NCI-H345 treated with DMSO at 0.1 percent for 48 hours (cell line): Measurements from ENCODE around the gene RAB36.
A peak's percentile ranks its signal among the peaks of the same experiment; 100 is the strongest.

ENCODE experiments used
- DNase-seq: peaks from one replicate; lab custom pipeline; 2025; ENCODE audit not compliant: unreplicated experiment; lab: John Stamatoyannopoulos, UW

Gene RAB36

DNA sequence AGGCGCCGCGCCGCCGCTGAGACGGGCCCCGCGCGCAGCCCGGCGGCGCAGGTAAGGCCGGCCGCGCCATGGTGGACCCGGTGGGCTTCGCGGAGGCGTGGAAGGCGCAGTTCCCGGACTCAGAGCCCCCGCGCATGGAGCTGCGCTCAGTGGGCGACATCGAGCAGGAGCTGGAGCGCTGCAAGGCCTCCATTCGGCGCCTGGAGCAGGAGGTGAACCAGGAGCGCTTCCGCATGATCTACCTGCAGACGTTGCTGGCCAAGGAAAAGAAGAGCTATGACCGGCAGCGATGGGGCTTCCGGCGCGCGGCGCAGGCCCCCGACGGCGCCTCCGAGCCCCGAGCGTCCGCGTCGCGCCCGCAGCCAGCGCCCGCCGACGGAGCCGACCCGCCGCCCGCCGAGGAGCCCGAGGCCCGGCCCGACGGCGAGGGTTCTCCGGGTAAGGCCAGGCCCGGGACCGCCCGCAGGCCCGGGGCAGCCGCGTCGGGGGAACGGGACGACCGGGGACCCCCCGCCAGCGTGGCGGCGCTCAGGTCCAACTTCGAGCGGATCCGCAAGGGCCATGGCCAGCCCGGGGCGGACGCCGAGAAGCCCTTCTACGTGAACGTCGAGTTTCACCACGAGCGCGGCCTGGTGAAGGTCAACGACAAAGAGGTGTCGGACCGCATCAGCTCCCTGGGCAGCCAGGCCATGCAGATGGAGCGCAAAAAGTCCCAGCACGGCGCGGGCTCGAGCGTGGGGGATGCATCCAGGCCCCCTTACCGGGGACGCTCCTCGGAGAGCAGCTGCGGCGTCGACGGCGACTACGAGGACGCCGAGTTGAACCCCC is 35.8 kb downstream of the RAB36 start:
- DNase-seq, result no peak

DNA sequence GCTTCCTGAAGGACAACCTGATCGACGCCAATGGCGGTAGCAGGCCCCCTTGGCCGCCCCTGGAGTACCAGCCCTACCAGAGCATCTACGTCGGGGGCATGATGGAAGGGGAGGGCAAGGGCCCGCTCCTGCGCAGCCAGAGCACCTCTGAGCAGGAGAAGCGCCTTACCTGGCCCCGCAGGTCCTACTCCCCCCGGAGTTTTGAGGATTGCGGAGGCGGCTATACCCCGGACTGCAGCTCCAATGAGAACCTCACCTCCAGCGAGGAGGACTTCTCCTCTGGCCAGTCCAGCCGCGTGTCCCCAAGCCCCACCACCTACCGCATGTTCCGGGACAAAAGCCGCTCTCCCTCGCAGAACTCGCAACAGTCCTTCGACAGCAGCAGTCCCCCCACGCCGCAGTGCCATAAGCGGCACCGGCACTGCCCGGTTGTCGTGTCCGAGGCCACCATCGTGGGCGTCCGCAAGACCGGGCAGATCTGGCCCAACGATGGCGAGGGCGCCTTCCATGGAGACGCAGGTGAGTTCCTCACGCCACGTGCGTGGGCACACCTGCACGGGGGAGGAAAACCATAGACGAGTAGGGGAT is 36.5 kb downstream of the RAB36 start:
- no peak for DNase-seq

DNA sequence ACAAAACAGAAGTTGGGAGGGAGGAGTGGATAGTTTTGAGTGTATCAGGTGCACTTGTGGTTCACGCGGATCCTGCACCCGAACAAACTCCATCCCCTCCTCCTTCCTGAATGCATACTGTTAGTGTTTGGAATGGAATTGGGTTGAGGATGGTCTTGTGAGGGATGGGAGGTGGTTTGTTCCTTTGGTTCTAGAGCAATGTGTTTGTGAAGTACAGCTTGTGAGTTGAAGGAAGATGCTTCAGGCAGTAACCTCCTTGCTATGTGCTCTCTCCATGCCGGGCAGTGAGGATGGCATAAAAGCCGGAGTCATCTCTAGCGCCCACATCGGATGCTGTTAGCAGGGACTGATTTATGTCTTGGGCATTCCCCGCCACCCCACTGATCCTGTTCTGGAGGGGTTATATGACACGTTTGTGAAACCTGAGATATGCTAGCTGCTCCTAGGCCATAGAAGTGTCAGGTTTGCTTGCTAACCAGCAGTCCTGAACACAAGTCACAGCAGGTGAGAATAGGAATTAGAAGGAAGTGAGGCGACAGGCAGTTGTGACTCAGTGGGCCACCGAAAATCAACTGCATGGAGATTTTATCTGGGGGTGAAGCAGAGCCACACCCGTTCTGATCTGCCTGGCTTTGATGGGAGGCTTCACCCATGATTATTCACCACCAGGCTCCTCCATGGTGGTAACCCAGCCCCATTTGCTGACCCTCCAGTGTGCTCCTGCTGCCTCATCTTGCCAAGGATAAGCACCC is 37.2 kb downstream of the RAB36 start:
- DNase-seq, result peak; percentile 33

DNA sequence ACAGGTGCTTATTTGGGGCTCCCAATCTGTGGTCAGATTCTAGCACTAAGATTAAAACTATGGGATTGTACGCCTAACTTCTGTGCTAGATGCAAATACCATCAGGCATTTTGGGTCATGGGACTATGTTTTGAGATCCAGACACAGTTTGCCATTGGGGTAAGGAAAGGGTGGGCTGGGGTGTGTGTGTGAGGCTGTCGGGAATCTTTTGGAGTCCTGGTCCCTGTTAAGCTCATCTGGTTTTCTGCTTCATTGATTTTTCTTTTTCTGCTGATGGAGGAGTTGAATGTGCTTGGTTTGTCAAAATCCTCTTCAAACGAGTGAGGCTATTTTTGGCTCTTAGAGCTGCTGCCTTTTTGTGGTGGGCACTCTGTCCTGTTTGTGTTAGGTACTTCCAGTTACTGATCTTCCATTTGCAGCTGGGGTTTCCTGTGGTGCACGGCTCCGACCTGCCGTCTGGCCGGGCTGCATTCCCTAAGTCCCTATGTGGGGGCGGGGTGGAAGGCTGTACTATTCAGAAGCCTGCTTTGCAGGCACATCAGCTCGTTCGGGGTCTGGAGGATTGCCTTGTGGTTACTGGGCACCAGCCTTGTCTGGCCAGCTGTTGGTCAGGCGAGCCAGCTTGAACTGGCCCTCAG is 37.9 kb downstream of the RAB36 start:
- no peak for DNase-seq

DNA sequence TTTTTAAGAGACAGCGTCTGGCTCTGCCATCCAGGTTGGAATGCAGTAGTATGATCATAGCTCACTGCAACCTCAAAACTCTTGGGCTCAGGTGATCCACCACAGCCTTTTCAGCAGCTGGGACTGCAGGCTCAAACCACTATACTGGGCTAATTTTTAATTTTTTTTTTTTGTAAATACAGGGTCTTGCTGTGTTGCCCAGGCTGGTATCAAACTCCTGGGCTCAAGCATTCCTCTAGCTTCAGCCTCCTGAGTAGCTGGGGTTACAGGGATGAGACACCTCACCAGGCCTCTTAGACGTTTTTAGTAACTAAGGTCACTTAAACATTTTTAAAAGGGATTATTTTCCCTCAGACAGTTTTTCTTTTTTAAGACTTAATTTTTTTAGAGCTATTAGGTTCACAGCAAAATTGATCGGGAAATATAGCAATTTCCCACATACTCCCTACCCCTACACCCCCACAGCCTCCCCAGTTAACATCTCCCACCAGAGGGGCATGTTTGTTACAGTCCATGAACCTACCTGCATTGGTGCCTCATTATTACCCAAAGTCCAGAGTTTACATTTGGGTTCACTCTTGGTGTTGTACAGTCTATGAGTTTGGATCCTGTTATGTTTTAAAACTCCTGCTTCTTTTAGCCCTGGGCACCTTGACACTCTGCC is 39.0 kb downstream of the RAB36 start:
- DNase-seq, result no peak

DNA sequence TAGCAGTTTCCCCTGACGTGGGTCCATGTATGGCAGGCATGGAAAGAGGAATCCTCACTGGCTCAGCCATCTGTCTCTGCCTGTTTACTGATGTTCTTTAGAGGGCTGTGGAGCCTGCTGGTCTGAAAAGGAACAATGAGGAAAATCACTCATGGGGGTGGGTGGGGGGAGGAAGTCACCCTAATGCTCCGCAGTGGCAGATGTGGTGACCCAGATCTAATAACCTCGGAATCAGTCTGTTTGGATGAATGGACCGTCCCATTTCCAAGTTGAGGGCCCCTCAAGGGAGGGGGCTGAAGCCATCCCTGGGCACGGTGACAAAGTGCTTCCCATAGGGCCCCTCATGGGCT is 39.5 kb downstream of the RAB36 start:
- no peak for DNase-seq

DNA sequence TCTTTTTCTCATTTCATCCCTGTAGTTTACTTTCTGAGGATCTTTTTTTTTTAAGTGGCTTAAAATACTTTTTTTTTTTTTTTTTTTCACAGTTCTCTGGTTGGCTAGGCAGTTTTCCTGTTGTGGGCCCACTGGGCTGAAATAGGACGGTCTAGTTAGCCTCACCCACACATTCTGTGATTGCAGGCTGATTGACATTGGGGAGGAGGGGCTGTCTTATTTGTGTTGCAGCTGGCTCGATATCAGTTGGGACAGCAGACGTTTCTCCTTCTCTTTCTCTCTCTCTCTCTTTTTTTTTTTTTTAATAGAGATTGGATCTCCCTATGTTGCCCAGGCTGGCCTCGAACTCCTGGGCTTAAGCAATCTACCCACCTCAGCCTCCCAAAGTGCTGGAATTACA is 41.9 kb downstream of the RAB36 start:
- no peak for DNase-seq

DNA sequence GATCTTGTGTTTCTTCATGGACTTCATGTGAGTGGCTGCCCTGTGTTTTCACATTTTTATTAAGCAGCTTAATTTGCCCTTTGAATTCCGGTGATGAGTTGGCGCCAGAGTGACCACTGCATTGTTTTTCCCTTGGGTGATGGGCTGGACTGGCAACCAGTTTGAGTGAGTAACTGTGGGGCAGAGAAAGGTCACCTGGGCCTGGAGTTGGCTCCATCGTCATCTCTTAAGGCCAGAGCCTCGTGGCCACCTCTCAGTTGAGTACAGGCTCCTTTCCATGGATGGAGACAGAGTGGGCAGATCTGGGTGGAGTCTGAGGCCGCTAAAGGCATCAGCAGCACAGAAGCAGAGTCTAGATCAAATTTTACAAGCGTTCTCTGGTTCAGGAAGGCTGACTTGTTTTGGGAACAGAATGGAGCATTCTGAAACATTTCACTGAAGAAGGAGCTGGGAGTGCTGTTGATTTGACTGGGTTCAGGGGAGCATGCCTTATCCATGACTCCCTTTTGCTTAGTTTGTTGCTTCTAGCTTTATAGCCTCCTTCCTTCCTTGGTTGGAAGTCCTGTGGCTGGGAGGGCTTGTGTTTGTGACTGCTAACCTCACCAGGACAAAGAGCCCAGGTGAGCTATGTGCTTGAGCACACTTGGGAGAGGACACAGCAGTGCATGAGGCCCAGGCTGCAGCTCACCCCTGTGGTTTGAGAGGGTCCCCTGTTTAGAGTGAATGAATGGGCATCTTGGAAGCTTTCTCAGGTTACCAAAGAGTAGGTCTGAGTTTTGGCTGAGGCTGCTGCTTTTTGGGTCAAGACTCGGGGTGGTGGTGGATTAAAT is 42.8 kb downstream of the RAB36 start:
- no peak for DNase-seq

DNA sequence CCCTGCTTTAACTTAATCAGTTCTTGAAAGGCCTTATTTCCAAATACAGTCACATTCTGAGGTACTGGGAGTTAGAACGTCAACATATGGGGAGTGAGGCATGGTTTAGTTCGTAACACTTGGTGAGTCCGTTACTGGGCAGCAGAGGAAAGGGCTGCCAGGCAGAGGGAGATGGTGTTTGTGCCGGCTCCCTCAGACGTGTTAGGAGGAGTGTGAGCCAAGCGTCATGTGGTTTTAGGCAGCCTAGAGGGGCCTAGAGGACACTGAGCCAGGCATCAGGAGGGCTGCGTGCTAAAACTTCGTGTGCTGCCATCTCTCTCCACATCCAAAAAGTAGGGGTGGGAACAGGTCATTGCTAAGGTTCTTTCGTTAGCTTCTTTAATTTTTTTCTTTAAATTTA is 45.2 kb downstream of the RAB36 start:
- no peak for DNase-seq

DNA sequence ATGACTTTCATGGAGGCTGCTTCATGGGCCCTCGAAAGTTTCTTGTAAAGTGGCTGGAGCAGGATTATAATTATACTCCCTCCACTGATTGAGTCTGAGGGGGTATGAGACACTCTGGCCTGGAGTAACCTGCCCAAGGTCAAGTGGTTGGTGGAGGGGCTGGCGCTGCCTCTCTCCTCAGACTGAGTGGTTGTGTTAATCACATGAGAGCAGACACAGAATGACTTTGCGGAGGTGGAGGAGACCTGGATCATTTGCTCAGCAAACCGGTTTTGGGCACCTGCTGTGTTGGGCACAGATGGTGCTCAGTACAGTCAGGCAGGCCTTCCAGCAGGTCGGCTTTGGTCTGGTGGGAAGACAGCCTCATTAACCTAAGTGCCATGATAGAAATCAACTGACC is 46.9 kb downstream of the RAB36 start:
- peak; percentile 88 for DNase-seq

DNA sequence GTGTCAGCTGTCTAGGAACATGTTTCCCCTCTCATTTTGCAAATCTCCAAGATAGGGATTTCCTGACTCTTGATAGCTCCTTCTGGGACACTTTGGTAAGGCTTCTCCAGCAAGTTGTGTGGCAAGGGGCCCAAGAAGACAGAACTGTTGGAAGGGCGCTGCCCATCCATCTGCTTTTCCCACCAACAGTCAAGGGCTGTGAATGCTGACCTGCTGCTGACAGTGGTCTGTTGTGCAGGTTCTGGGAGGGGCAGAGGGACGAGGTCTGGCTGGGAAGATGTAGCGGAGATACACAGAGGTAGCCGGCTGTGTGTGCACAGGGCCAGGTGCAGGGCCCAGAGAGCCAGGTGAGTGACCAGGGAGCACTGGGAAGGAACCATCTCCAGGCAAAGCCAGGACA is 47.3 kb downstream of the RAB36 start:
- no peak for DNase-seq

DNA sequence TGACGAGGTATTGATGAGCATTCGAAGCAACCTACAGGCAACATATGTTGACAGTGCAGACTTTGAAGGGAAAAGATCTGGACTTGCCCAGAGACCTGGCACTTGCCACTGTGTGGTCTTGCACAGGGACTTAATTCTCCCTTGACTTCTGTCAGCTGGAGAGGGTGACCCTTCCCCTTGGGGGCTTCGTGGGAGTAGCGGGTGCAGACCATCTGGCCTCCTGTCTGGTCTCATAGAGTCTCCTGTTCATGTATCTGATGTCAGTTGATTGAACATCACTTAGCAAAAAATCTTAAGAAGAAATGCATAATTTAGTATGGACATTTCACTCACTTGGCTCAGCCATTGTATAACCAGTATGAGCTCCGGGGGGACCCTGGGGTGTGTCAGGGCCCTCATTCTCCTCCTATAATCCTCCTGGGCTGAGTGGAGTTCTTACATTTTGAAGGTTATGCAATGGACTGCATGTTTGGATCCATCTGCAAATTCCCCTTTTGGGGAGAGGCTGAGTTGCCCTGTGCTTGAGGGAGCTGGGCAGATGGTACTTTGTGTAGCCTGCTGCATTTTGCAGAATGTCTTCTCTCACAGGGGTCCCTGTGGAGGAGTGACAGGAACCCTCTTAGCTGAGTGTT is 48.0 kb downstream of the RAB36 start:
- DNase-seq, result no peak

DNA sequence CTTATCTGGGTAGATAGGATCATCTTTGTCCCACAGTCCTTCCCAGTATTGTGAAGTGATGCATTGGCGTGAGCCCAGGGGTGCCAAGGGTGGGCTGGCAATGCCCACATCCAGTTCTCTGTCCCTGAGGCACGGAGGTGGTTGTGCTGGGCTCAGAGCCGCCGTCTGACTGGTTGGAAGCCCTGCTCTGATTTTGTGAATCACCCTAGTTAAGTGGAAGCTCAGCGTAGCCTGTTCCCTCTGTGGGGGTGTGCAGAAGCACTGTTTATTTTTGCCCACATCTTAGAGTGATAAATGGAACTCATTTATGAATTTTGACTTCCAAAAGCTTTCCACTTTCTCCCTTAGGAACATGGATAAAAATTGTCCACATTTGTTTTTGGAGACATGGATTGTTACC is 48.6 kb downstream of the RAB36 start:
- DNase-seq, result no peak

DNA sequence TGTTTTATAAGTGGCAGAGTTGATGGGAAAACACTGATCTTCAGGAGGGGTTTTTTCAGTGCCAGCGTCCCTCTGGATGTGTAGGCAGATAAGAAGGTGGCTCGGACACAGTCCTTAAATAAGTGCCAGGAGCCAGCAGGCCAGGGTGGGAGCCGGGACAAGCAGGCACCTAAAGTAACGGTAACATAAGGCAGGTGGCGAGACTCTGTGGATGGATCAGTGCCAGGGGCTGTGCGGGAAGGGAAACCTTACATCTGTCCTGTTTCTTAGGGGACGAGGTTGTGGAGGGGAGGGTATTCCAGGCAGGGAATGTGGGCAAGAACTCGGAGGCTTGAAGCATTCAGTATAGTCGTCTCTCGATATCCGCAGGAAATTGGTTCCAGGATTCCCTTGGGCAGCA is 50.9 kb downstream of the RAB36 start:
- DNase-seq, result no peak

DNA sequence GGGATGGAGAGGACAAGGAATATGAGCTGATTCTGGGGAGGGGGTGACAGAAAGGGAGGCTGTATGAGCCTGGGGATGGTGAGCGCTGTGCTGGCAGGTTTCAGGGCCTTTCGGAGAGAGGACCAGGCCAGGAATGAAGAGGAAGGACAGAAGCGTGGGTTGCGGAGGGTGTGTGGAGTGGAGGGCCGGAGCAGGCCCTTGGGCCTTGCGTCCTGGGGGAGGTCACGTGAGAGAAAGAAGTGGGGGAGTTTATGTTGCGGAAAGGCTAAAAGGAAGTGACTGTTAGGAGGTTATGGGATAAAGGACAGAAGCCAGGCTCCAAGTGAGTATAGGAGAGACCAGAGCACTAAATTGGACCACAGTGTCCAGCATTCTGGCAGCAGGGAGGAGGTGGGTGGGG is 52.6 kb downstream of the RAB36 start:
- no peak for DNase-seq

DNA sequence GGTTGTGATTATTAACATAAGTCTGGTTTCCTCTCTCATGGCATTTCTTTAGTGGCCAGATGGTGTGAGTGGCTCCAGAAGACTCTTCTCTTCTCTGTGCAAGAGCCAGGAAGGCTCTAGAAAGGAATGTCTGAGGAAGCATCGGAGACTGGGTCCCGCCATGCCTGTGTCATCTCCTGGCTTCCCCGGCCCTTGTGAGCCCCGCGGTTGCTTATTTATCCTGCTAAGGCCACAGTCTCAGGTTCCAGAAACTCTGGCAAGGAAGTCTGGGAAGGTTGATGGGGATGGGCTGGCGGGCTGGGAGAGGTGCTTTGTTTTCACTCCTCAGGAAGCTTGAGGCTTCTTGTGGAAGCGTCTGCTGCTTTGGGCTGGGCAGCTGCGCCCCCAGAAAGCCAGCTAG is 53.9 kb downstream of the RAB36 start:
- DNase-seq, result no peak

DNA sequence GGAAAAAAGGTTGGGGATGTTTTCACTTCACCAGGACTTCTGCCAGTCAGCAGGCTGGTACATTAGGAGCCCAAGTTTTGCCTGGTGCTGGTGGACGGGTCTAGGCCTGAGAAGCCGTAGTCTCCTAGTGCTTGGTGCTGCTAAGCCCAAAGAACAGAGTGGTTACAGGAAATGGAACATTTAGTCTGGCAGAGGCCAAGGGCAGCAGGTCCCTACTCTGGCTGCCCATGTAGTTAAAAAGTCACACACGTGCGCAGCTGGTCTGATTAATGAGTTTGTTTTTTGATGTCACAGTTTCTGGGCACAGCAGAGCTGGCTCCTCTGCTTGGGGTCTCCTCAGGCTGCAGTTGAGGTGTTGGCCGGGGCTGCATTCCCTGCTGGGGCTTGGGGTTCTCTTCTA is 55.6 kb downstream of the RAB36 start:
- no peak for DNase-seq

DNA sequence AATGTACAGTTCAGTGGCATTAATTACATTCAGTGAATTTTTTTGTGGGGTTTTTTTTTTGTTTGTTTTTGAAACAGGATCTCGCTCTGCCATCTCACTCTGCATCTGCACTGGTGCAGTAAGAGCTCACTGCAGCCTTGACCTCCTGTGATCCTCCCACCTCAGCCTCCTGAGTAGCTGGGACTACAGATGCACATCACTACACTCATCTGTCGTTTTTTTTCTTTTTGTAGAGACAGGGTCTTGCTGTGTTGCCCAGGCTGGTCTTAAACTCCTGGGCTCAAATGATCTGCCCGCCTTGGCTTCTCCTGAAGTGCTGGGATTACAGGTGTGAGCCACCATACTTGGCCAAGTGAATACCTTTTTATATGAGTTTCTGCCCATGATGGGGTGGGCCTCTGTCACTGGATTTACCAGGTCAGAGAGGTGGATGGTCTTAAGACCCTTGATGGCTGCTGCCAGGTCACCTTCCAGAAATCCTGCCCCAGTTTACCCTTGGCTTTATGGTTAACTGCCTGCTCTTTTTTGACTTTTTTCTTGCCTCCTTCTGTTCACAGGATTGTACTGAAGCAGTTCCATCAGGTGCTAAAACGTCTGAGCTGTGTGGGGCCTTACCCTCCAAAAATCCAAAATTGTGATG is 57.7 kb downstream of the RAB36 start:
- no peak for DNase-seq

DNA sequence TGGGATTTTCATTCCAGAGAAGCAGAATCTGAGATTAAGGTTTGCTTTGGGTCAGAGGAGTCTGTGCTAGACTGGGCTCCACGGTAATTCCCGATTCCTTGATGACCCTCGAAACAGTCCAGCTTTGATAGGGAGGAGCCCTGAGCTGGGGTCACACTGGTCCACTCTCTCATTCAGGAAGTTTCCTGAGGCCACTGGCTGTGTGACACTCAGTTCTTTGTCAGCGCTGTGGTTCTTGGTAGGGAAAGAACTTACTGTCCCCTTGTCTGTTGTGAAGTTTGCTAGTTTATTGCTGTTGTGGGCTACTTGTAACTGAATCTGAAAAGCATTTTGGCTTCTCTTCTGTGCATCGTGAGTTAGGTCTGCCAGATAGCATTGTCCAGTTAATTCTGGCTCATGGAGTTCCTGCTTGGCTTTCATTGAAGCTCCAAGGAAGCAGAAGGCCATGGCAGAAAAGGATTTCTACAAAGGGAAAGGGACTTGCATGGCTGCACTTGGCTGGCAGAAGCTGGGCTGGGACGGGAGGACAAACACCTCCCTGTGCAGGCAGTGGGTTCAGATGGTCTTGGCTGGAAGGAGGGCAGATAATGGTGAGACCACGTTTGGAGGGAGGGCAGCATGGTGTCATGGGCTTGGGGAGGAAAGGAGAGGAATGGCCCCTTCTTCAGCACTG is 58.3 kb downstream of the RAB36 start:
- no peak for DNase-seq
